Vagina (tissue), 2 donors: ENCODE measurements around the gene ATM. TPM values are rescaled to one million over a fixed set of nuclear protein-coding genes. Genes with fewer than 3 reads are reported as not detected.
"Not testable (repeated sequence)": the region's sequence is repeated elsewhere in the genome, so short reads cannot be mapped to it uniquely, and the experiment has no call there.

Source experiments
- DNase-seq, 2 donors: peaks; one replicate each; pipeline ENCODE4 v3.0.0-alpha.2; 2017; ENCODE audit errors: extremely low spot score in 2 of 2
- H3K27ac ChIP-seq: fragments of 200-600 bp; sonication (generic); one replicate; pipeline ENCODE4 v1.5.1; 2019
- H3K27me3 ChIP-seq: fragments of 200-600 bp; sonication (generic); one replicate; pipeline ENCODE4 v1.5.1; 2019
- H3K36me3 ChIP-seq, 2 donors: fragments of 200-600 bp; sonication (generic); one replicate each; pipeline ENCODE4 v1.5.1; 2017 to 2019
- H3K4me1 ChIP-seq: fragments of 200-600 bp; sonication (generic); one replicate; pipeline ENCODE4 v1.5.1; 2019
- H3K4me3 ChIP-seq, 2 donors: fragments of 200-600 bp; sonication (generic); 1 replicate in 1 of 2; 2 replicates in 1 of 2; pipeline ENCODE4 v1.5.1; 2016 to 2019
- H3K9me3 ChIP-seq: fragments of 200-600 bp; sonication (generic); one replicate; pipeline ENCODE4 v1.5.1; 2019
- CTCF ChIP-seq, 3 experiments: fragments of 450-650 bp in 2 of 3; fragments of 200-600 bp in 1 of 3; sonication (generic) in 1 of 3; IDR thresholded peaks; one replicate each; pipeline ENCODE4 v1.5.1; 2017 to 2019; ENCODE audit warnings: antibody characterized with exemption in 3 of 3, mild to moderate bottlenecking in 2 of 3, moderate library complexity in 2 of 3
- POLR2A ChIP-seq, 2 donors: fragments of 450-650 bp; IDR thresholded peaks; one replicate each; pipeline ENCODE4 v1.6.1; 2017; ENCODE audit warnings: antibody characterized with exemption in 2 of 2, mild to moderate bottlenecking in 2 of 2, moderate library complexity in 2 of 2
- POLR2AphosphoS5 ChIP-seq, 2 donors: sonication (generic); formaldehyde crosslinking; IDR thresholded peaks; one replicate each; pipeline ENCODE4 v1.9.0; 2017; ENCODE audit warnings: antibody characterized with exemption in 2 of 2, mild to moderate bottlenecking in 2 of 2, low read depth in 1 of 2; ENCODE audit not compliant: insufficient read depth in 1 of 2
- intact Hi-C: fragments of 100-400 bp; cut with DNase I; formaldehyde crosslinking; loops from one replicate; pipeline ENCODE4 v1.15.1; 2023
- small RNA-seq: library from RNA; depleted of rRNA; stranded (forward); fragments of <200 nt; gene quantifications from one replicate; pipeline ENCODE3, GENCODE V24; 2016
- total RNA-seq: library from RNA; depleted of rRNA; stranded (reverse); fragments of >200 nt; gene quantifications from one replicate; pipeline ENCODE4 v1.2.3, GENCODE V29; 2016

The ATM gene
- total RNA-seq, 1 donor from 2014 or later: 59.9 TPM

- no peak overlapping the region for H3K27ac ChIP-seq
- TF ChIP-seq POLR2AphosphoS5 (IDR thresholded peaks at IDR 0.05; ENCODE audit: insufficient read depth in 1 of 2, low read depth in 1 of 2) (no peak), CTCF (IDR thresholded peaks at IDR 0.05) (no peak), POLR2A (IDR thresholded peaks at IDR 0.05) (no peak)
- H3K9me3 ChIP-seq: no peaks in the 10 kb centered on the region
- H3K27me3 ChIP-seq: no peaks in the 10 kb centered on the region
- no peaks in the 10 kb centered on the region for H3K36me3 ChIP-seq
- intact Hi-C loops: no loop called here
- no peak for DNase-seq
- H3K4me3 ChIP-seq: no peak overlapping the region
- H3K4me1 ChIP-seq: no peaks in the 10 kb centered on the region
Observed at GRCh38 chr11:108405706-108406105, 182.8 kb downstream of the ATM start.

GRCh38 chr11:108414958-108415357 lies 192.1 kb downstream of the ATM start:
- H3K36me3 ChIP-seq: no peaks in the 10 kb centered on the region
- TF ChIP-seq CTCF (IDR thresholded peaks at IDR 0.05) (no peak), POLR2A (IDR thresholded peaks at IDR 0.05) (no peak), POLR2AphosphoS5 (IDR thresholded peaks at IDR 0.05; ENCODE audit: insufficient read depth in 1 of 2, low read depth in 1 of 2) (no peak)
- DNase-seq: no peak

DNA sequence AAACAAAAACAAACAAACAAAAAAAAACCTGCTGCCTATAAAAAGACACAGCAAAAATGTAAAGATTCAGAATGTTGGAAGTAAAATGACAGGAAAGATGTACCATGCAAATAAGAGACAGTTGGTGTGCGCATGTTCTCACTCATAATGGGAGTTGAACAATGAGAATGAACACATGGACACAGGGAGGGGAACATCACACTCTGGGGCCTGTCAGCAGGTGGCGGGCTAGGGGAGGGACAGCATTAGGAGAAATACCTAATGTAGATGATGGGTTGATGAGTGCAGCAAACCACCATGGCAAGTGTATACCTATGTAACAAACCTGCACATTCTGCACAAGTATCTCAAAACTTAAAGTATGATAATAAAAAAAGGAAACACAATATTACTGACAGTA lies 194.7 kb downstream of the ATM start:
- H3K27ac ChIP-seq, H3K4me3 ChIP-seq, H3K27me3 ChIP-seq, H3K9me3 ChIP-seq, H3K36me3 ChIP-seq, H3K4me1 ChIP-seq, intact Hi-C loops, DNase-seq: not testable (repeated sequence)

More at GRCh38 chr11:108414958-108415357, 192.1 kb downstream of the ATM start:
- no peaks in the 10 kb centered on the region for H3K4me1 ChIP-seq
- H3K27me3 ChIP-seq: no peaks in the 10 kb centered on the region
- H3K9me3 ChIP-seq: no peaks in the 10 kb centered on the region
- intact Hi-C loops: no loop called here
- no peak overlapping the region for H3K27ac ChIP-seq
- no peak overlapping the region for H3K4me3 ChIP-seq

Small RNA genes within 50 kb of the gene (small RNA-seq; reads per million reads assigned to genes)
- not detected for gene RF00019

Other genes with a start within 250 kb of the ATM start
- gene CUL5, start 214.2 kb upstream of the ATM start, total RNA-seq: 31.2 TPM
- gene ACAT1, start 101.5 kb upstream of the ATM start, total RNA-seq: 71.0 TPM
- 15.2 TPM for gene NPAT, start 429 bp upstream of the ATM start, total RNA-seq
- gene C11orf65, start 244.5 kb downstream of the ATM start, total RNA-seq: 0.25 TPM